ENCODE results near the gene SEC14L3. TPM values are rescaled to one million over a fixed set of nuclear protein-coding genes. Genes with fewer than 3 reads are reported as not detected.
"Not testable (repeated sequence)": the region's sequence is repeated elsewhere in the genome, so short reads cannot be mapped to it uniquely, and the experiment has no call there.

Gene SEC14L3
- polyA plus RNA-seq, 4 donors, result 0.08 TPM; not detected in 3

- peak in 1 of 4 donors; percentile 21 for DNase-seq (ENCODE audit: low read depth in 4 of 4, low spot score in 2 of 4)
Measured at GRCh38 chr22:30486661-30487115, 14.9 kb upstream of the SEC14L3 start.

GRCh38 chr22:30486118-30486517, 14.3 kb upstream of the SEC14L3 start:
- no peak for DNase-seq (ENCODE audit: low read depth in 4 of 4, low spot score in 2 of 4)

- peak in 1 of 4 donors; percentile 17 for DNase-seq (ENCODE audit: low read depth in 4 of 4, low spot score in 2 of 4)
Measured at GRCh38 chr22:30485362-30485988, 13.7 kb upstream of the SEC14L3 start.

GRCh38 chr22:30483169-30483568, 11.4 kb upstream of the SEC14L3 start:
- no peak for DNase-seq (ENCODE audit: low read depth in 4 of 4, low spot score in 2 of 4)

- no peak for DNase-seq (ENCODE audit: low read depth in 4 of 4, low spot score in 2 of 4)
Measured at GRCh38 chr22:30481711-30482110, 9.9 kb upstream of the SEC14L3 start.

- no peak for DNase-seq (ENCODE audit: low read depth in 4 of 4, low spot score in 2 of 4)
Measured at GRCh38 chr22:30479981-30480380, 8.2 kb upstream of the SEC14L3 start.

GRCh38 chr22:30474683-30475424, 3.0 kb upstream of the SEC14L3 start:
- no peak for DNase-seq (ENCODE audit: low read depth in 4 of 4, low spot score in 2 of 4)

GRCh38 chr22:30474121-30474520, 2.3 kb upstream of the SEC14L3 start:
- DNase-seq (ENCODE audit: low read depth in 4 of 4, low spot score in 2 of 4), result no peak

- DNase-seq (ENCODE audit: low read depth in 4 of 4, low spot score in 2 of 4), result no peak
Measured at GRCh38 chr22:30472994-30473720, 1.3 kb upstream of the SEC14L3 start.

GRCh38 chr22:30470655-30471054, 1.2 kb downstream of the SEC14L3 start:
- DNase-seq (ENCODE audit: low read depth in 4 of 4, low spot score in 2 of 4), result no peak

GRCh38 chr22:30469165-30469564, 2.7 kb downstream of the SEC14L3 start:
- DNase-seq (ENCODE audit: low read depth in 4 of 4, low spot score in 2 of 4), result no peak

- not testable (repeated sequence) for DNase-seq (ENCODE audit: low read depth in 4 of 4, low spot score in 2 of 4)
Measured at GRCh38 chr22:30460555-30460954, 11.3 kb downstream of the SEC14L3 start.

GRCh38 chr22:30460147-30460546, 11.7 kb downstream of the SEC14L3 start:
- no peak for DNase-seq (ENCODE audit: low read depth in 4 of 4, low spot score in 2 of 4)

GRCh38 chr22:30459181-30460052, 12.4 kb downstream of the SEC14L3 start:
- peak in 1 of 4 donors; percentile 32 for DNase-seq (ENCODE audit: low read depth in 4 of 4, low spot score in 2 of 4)

GRCh38 chr22:30457981-30458380, 13.8 kb downstream of the SEC14L3 start:
- no peak for DNase-seq (ENCODE audit: low read depth in 4 of 4, low spot score in 2 of 4)

GRCh38 chr22:30455075-30455840, 16.6 kb downstream of the SEC14L3 start:
- no peak for DNase-seq (ENCODE audit: low read depth in 4 of 4, low spot score in 2 of 4)

GRCh38 chr22:30453731-30454510, 17.9 kb downstream of the SEC14L3 start:
- DNase-seq (ENCODE audit: low read depth in 4 of 4, low spot score in 2 of 4), result peak in 2 of 4 donors; percentile 3 to 10

- DNase-seq (ENCODE audit: low read depth in 4 of 4, low spot score in 2 of 4), result no peak
Measured at GRCh38 chr22:30452861-30453260, 19.0 kb downstream of the SEC14L3 start.

GRCh38 chr22:30451488-30451887, 20.3 kb downstream of the SEC14L3 start:
- DNase-seq (ENCODE audit: low read depth in 4 of 4, low spot score in 2 of 4), result not testable (repeated sequence)
